Lower leg skin (tissue), 3 donors: ENCODE data around the gene PRCD.

ENCODE experiments used
- POLR2A ChIP-seq, 2 donors: fragments of 450-650 bp; IDR thresholded peaks; one replicate each; pipeline ENCODE4 v1.6.1; 2016 to 2017; ENCODE audit warnings: antibody characterized with exemption in 2 of 2, mild to moderate bottlenecking in 1 of 2, moderate library complexity in 1 of 2
- TF ChIP-seq, protein P1 (sequence below), 3 donors: fragments of 450-650 bp; IDR thresholded peaks; one replicate each; pipeline ENCODE4 v1.5.1; 2016; ENCODE audit warnings: antibody characterized with exemption in 3 of 3, mild to moderate bottlenecking in 3 of 3, moderate library complexity in 2 of 3

DNA sequence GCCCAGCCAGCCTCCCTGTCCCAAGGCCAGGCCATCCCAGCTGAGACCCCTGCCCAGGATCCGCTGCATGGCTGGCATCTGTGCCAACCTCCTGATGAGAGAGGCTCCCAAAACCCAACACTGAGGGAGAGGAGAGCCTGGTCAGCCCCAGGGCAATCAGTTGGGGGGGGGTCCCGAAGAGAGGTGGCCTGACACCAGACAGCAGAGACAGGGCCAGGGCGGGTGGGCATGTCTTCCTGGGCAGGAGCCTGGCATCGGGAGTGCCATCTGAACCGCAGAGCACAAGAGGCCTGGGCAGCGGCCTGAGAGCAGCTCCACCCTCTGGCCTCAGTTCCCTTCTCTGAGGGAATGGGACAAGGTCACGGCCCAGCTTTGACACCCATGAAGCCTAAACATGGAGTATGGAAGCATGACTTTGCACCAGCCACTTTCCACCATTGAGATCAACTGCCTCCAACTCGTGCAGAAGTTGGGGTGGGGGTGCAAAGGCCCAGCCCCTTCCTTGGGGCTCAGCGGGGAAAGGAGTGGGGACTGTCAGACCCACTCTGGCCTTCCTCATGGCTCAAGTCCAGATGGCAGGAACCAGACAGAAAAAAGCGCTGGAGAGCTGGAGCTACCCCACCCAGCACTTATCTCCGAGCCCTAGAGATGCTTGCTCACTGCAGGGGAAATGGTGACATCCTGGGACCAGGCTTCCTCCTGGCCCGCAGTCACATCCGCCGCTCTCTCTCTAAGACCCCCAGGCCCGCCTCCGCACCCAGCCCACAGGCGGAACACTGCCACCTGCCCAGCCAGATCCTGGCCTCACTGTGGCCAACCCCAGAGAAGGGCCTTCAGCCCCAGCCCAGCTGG is 48.3 kb upstream of the PRCD start:
- TF ChIP-seq, protein P1, sequence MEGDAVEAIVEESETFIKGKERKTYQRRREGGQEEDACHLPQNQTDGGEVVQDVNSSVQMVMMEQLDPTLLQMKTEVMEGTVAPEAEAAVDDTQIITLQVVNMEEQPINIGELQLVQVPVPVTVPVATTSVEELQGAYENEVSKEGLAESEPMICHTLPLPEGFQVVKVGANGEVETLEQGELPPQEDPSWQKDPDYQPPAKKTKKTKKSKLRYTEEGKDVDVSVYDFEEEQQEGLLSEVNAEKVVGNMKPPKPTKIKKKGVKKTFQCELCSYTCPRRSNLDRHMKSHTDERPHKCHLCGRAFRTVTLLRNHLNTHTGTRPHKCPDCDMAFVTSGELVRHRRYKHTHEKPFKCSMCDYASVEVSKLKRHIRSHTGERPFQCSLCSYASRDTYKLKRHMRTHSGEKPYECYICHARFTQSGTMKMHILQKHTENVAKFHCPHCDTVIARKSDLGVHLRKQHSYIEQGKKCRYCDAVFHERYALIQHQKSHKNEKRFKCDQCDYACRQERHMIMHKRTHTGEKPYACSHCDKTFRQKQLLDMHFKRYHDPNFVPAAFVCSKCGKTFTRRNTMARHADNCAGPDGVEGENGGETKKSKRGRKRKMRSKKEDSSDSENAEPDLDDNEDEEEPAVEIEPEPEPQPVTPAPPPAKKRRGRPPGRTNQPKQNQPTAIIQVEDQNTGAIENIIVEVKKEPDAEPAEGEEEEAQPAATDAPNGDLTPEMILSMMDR (IDR thresholded peaks at IDR 0.05): no peak
- TF ChIP-seq POLR2A (IDR thresholded peaks at IDR 0.05): no peak
